Prostate gland (tissue), 2 donors: ENCODE results near the gene ANTXR1. TPM values are rescaled to one million over a fixed set of nuclear protein-coding genes. Genes with fewer than 3 reads are reported as not detected.

ENCODE experiments used
- DNase-seq: peaks from one replicate; pipeline ENCODE4 v3.0.0-alpha.2; 2019; ENCODE audit warnings: low spot score
- H3K27ac ChIP-seq, 2 donors: fragments of 200-600 bp; sonication (generic); 2 replicates each; pipeline ENCODE4 v1.5.1; 2017 to 2019
- H3K27me3 ChIP-seq: fragments of 200-600 bp; sonication (generic); replicated peaks from 2 replicates; pipeline ENCODE4 v1.5.1; 2019; ENCODE audit not compliant: insufficient read depth
- H3K36me3 ChIP-seq, 2 donors: fragments of 200-600 bp; sonication (generic); 1 replicate in 1 of 2; 2 replicates in 1 of 2; pipeline versions ENCODE4 v1.5.1 to v1.8.1; 2017 to 2019
- H3K4me1 ChIP-seq: fragments of 200-600 bp; sonication (generic); replicated peaks from 2 replicates; pipeline ENCODE4 v1.5.1; 2019
- H3K4me3 ChIP-seq, 2 donors: fragments of 200-600 bp; sonication (generic); 2 replicates each; pipeline ENCODE4 v1.5.1; 2017 to 2019
- H3K9me3 ChIP-seq: fragments of 200-600 bp; sonication (generic); 2 replicates; pipeline ENCODE4 v1.5.1; 2017
- CTCF ChIP-seq, 4 experiments: fragments of 200-600 bp in 2 of 4; fragments of 450-650 bp in 2 of 4; sonication (generic) in 2 of 4; IDR thresholded peaks; 1 replicate in 3 of 4; 2 replicates in 1 of 4; pipeline ENCODE4 v1.5.1; 2016 to 2019; ENCODE audit warnings: antibody characterized with exemption in 4 of 4, mild to moderate bottlenecking in 2 of 4, moderate library complexity in 2 of 4
- POLR2A ChIP-seq: fragments of 450-650 bp; IDR thresholded peaks from one replicate; pipeline ENCODE4 v1.6.1; 2016; ENCODE audit warnings: antibody characterized with exemption, mild to moderate bottlenecking
- POLR2AphosphoS5 ChIP-seq: sonication (generic); formaldehyde crosslinking; IDR thresholded peaks from one replicate; pipeline ENCODE4 v1.6.1; 2017; ENCODE audit warnings: antibody characterized with exemption
- WGBS: methylation state at CpG from one replicate; pipeline ENCODE4 v1.1.5; 2018; 5-methylcytosine and 5-hydroxymethylcytosine counted together
- intact Hi-C: fragments of 100-400 bp; cut with DNase I; formaldehyde crosslinking; loops from one replicate; pipeline ENCODE4 v1.14.2; 2022
- total RNA-seq, 2 donors: library from RNA; depleted of rRNA; stranded (reverse); fragments of >200 nt; gene quantifications; one replicate each; pipeline ENCODE4 v1.1.0, GENCODE V29; 2016

Gene ANTXR1
- total RNA-seq, 2 donors from 2014 or later = 25.8 to 48.7 TPM

GRCh38 chr2:69241664-69242514, 228.9 kb downstream of the ANTXR1 start:
- Histone ChIP-seq H3K4me3 (no peak overlapping the region), H3K27ac (no peak overlapping the region), H3K9me3 (no peaks in the 10 kb centered on the region), H3K4me1 (peaks cover 7% of the 10 kb centered on the region), H3K36me3 (no peaks in the 10 kb centered on the region), H3K27me3 (no peaks in the 10 kb centered on the region)
- TF ChIP-seq POLR2A (no peak), CTCF (IDR thresholded peaks at IDR 0.05) (no peak), POLR2AphosphoS5 (no peak)
- WGBS = 85% methylated on average over 9 of the region's 9 CpGs
- DNase-seq = no peak
- intact Hi-C loops = loop anchor here (5.0 kb wide), 1 partner anchor 65 kb away; no protein-coding TSS in a partner anchor

DNA sequence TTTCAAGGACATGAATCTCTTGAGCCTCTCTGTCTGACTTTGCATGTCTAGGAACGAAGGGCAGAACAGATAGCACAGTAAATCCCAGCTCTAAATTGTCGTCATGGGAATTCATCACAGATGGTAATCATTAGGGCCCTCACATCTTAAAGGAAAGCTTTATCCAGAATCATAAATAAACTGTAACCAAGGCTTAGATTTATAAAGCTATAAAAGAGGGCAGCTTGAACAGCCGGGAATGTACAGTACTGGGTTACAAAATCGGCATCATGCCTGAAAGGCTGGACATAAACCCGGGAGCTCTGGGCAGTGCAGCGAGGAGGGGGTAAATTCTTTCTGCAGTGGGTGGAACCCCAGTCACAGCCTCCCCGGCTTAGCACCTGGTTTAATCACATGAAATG, 229.7 kb downstream of the ANTXR1 start:
- intact Hi-C loops = loop anchor here (5.0 kb wide), 1 partner anchor 65 kb away; no protein-coding TSS in a partner anchor
- Histone ChIP-seq H3K9me3 (no peaks in the 10 kb centered on the region), H3K4me1 (no peaks in the 10 kb centered on the region), H3K27ac (no peak overlapping the region), H3K4me3 (no peak overlapping the region), H3K27me3 (no peaks in the 10 kb centered on the region), H3K36me3 (no peaks in the 10 kb centered on the region)
- no peak for DNase-seq
- TF ChIP-seq CTCF (IDR thresholded peaks at IDR 0.05) (no peak), POLR2A (no peak), POLR2AphosphoS5 (peak; percentile 30)
- 21% methylated on average over 7 of the region's 7 CpGs for WGBS

- TF ChIP-seq POLR2AphosphoS5 (no peak), POLR2A (no peak), CTCF (IDR thresholded peaks at IDR 0.05) (no peak)
- DNase-seq = no peak
- Histone ChIP-seq H3K9me3 (no peaks in the 10 kb centered on the region), H3K27ac (no peak overlapping the region), H3K27me3 (no peaks in the 10 kb centered on the region), H3K36me3 (no peaks in the 10 kb centered on the region), H3K4me3 (no peak overlapping the region), H3K4me1 (no peaks in the 10 kb centered on the region)
- WGBS = 90% methylated on average over 4 of the region's 4 CpGs
- intact Hi-C loops = loop anchor here (5.0 kb wide), 1 partner anchor 64 kb away; no protein-coding TSS in a partner anchor
Measured at GRCh38 chr2:69243652-69244051, 230.7 kb downstream of the ANTXR1 start.

DNA sequence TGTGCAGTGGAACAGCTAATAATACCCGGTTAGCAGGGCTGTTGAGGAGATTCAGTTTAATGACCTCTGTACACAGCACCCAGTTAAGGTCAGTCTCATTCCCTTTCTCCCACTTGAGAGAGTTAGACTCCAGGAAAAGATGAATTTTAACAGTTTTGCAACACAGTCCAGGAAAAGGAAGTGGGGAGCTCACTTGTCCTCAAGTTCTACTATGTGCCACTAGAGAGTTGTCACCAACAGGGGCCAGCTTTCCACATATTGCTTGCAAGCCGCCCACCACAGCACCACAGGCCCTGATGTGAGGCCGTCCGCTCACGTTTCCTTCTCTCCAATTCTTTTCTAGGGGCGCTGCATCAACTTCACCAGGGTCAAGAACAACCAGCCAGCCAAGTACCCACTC, 231.9 kb downstream of the ANTXR1 start:
- Histone ChIP-seq H3K4me3 (no peak overlapping the region), H3K4me1 (no peaks in the 10 kb centered on the region), H3K36me3 (no peaks in the 10 kb centered on the region), H3K9me3 (no peaks in the 10 kb centered on the region), H3K27ac (no peak overlapping the region), H3K27me3 (no peaks in the 10 kb centered on the region)
- intact Hi-C loops = loop anchor here (5.0 kb wide), 1 partner anchor 62 kb away; no protein-coding TSS in a partner anchor
- DNase-seq = no peak
- WGBS = 85% methylated on average over 6 of the region's 6 CpGs
- TF ChIP-seq CTCF (IDR thresholded peaks at IDR 0.05) (no peak), POLR2AphosphoS5 (no peak), POLR2A (no peak)

GRCh38 chr2:69247583-69247982, 234.6 kb downstream of the ANTXR1 start:
- no peaks in the 10 kb centered on the region for H3K4me1 ChIP-seq
- DNase-seq = no peak
- intact Hi-C loops = no loop called here
- H3K9me3 ChIP-seq = no peaks in the 10 kb centered on the region
- H3K27ac ChIP-seq = no peak overlapping the region
- no peak overlapping the region for H3K4me3 ChIP-seq
- no peak for TF ChIP-seq CTCF (IDR thresholded peaks at IDR 0.05)
- no peak for TF ChIP-seq POLR2A
- TF ChIP-seq POLR2AphosphoS5 = no peak
- WGBS = 90% methylated on average over 9 of the region's 9 CpGs
- no peaks in the 10 kb centered on the region for H3K27me3 ChIP-seq
- H3K36me3 ChIP-seq = no peaks in the 10 kb centered on the region
